ENCODE data around the gene CD2AP. TPM values are rescaled to one million over a fixed set of nuclear protein-coding genes. Genes with fewer than 3 reads are reported as not detected.

CD2AP gene
- total and polyA plus RNA-seq, 2 donors (not counting 1 experiment from before 2014, with no cell fraction given): 4.7 to 43.3 TPM

- CTCF ChIA-PET: no interaction called here
Measured at GRCh38 chr6:47473791-47474346, 3.7 kb upstream of the CD2AP start.

GRCh38 chr6:47475319-47475816 is 2.2 kb upstream of the CD2AP start:
- ChIA-PET POLR2A (no interaction called here), CTCF (no interaction called here)
- Histone ChIP-seq H3K79me2 (ENCODE audit: control insufficient read depth, insufficient read depth, low read length) (peaks cover 19% of the 10 kb centered on the region), H3K36me3 (replicated peaks in 1 of 2; ENCODE audit: control extremely low read depth in 1 of 2, control insufficient read depth in 1 of 2, extremely low read depth in 1 of 2, insufficient read depth in 2 of 2, low read length in 1 of 2) (no peaks in the 10 kb centered on the region), H2AFZ (ENCODE audit: insufficient read depth, low read depth, low read length, poor library complexity, severe bottlenecking) (no peak overlapping the region), H3K4me1 (ENCODE audit: control insufficient read depth in 2 of 2, insufficient read depth in 2 of 2, low read length in 2 of 2) (peaks cover 14 to 21% of the 10 kb centered on the region in 2 donors), H3K4me2 (replicated peaks; ENCODE audit: low read depth, low read length, poor library complexity, severe bottlenecking) (no peak overlapping the region), H3K27ac (ENCODE audit: low read length in 2 of 2) (no peak overlapping the region), H3K9me3 (ENCODE audit: control extremely low read depth in 1 of 3, control insufficient read depth in 2 of 3, insufficient read depth in 1 of 3, low read length in 2 of 3) (no peaks in the 10 kb centered on the region), H4K20me1 (ENCODE audit: control insufficient read depth, insufficient read depth, low read length, poor library complexity, severe bottlenecking) (peaks cover 7% of the 10 kb centered on the region), H3K4me3 (ENCODE audit: control extremely low read depth in 1 of 5, extremely low read depth in 1 of 5, insufficient read depth in 1 of 5, low read depth in 2 of 5, low read length in 4 of 5) (no peak overlapping the region), H3K9ac (ENCODE audit: low read length) (no peak overlapping the region), H3K27me3 (replicated peaks in 1 of 4; ENCODE audit: control extremely low read depth in 1 of 4, control insufficient read depth in 3 of 4, insufficient read depth in 4 of 4, low read length in 3 of 4) (no peaks in the 10 kb centered on the region)
- Mint-ChIP-seq H3K27me3 (no peaks in the 10 kb centered on the region), H3K27ac (no peak overlapping the region), H3K4me3 (no peak overlapping the region), H3K4me1 (peaks cover 28% of the 10 kb centered on the region), H3K9me3 (ENCODE audit: insufficient read depth) (no peaks in the 10 kb centered on the region)
- WGBS (ENCODE audit: insufficient coverage): 100% methylated on average over 2 of the region's 5 CpGs
- ATAC-seq (ENCODE audit: low read depth) (no peak), DNase-seq (no peak)
- TF ChIP-seq CTCF (IDR thresholded peaks at IDR 0.05) (no peak), EZH2 (IDR thresholded peaks at IDR 0.05; ENCODE audit: borderline replicate concordance, insufficient read depth, low read depth, low read length, poor library complexity, severe bottlenecking) (no peak)
- intact Hi-C loops (cut with micrococcal nuclease): no loop called here

More at GRCh38 chr6:47473791-47474346, 3.7 kb upstream of the CD2AP start:
- intact Hi-C loops (cut with micrococcal nuclease): no loop called here
- H3K9ac ChIP-seq (ENCODE audit: low read length): no peak overlapping the region
- no peak overlapping the region for H3K27ac ChIP-seq (ENCODE audit: low read length in 2 of 2)
- Mint-ChIP-seq H3K27me3 (no peaks in the 10 kb centered on the region), H3K9me3 (ENCODE audit: insufficient read depth) (no peaks in the 10 kb centered on the region), H3K4me3 (no peak overlapping the region), H3K4me1 (peaks cover 17% of the 10 kb centered on the region), H3K27ac (no peak overlapping the region)
- ATAC-seq (ENCODE audit: low read depth) (no peak), DNase-seq (no peak)
- peaks cover 3 to 11% of the 10 kb centered on the region in 2 donors for H3K4me1 ChIP-seq (ENCODE audit: control insufficient read depth in 2 of 2, insufficient read depth in 2 of 2, low read length in 2 of 2)
- no peaks in the 10 kb centered on the region for H3K9me3 ChIP-seq (ENCODE audit: control extremely low read depth in 1 of 3, control insufficient read depth in 2 of 3, insufficient read depth in 1 of 3, low read length in 2 of 3)
- WGBS (ENCODE audit: insufficient coverage): no CpG with 5 or more reads among the region's 1 CpG
- no peak for TF ChIP-seq CTCF (IDR thresholded peaks at IDR 0.05)
- TF ChIP-seq EZH2 (IDR thresholded peaks at IDR 0.05; ENCODE audit: borderline replicate concordance, insufficient read depth, low read depth, low read length, poor library complexity, severe bottlenecking): no peak
- H4K20me1 ChIP-seq (ENCODE audit: control insufficient read depth, insufficient read depth, low read length, poor library complexity, severe bottlenecking): no peaks in the 10 kb centered on the region
- no peaks in the 10 kb centered on the region for H3K36me3 ChIP-seq (replicated peaks in 1 of 2; ENCODE audit: control extremely low read depth in 1 of 2, control insufficient read depth in 1 of 2, extremely low read depth in 1 of 2, insufficient read depth in 2 of 2, low read length in 1 of 2)
- H3K4me2 ChIP-seq (replicated peaks; ENCODE audit: low read depth, low read length, poor library complexity, severe bottlenecking): no peak overlapping the region
- peaks cover 4% of the 10 kb centered on the region for H3K79me2 ChIP-seq (ENCODE audit: control insufficient read depth, insufficient read depth, low read length)
- POLR2A ChIA-PET: no interaction called here
- no peaks in the 10 kb centered on the region for H3K27me3 ChIP-seq (replicated peaks in 1 of 4; ENCODE audit: control extremely low read depth in 1 of 4, control insufficient read depth in 3 of 4, insufficient read depth in 4 of 4, low read length in 3 of 4)
- no peak overlapping the region for H3K4me3 ChIP-seq (ENCODE audit: control extremely low read depth in 1 of 5, extremely low read depth in 1 of 5, insufficient read depth in 1 of 5, low read depth in 2 of 5, low read length in 4 of 5)
- no peak overlapping the region for H2AFZ ChIP-seq (ENCODE audit: insufficient read depth, low read depth, low read length, poor library complexity, severe bottlenecking)

Measured in B cell (primary cell).